ENCODE measurements around the gene MEF2D. TPM values are rescaled to one million over a fixed set of nuclear protein-coding genes. Genes with fewer than 3 reads are reported as not detected.

MEF2D gene
- total RNA-seq, 2 experiments from 2014 or later: 49.5 to 52.1 TPM

Other genes starting within 250 kb of the MEF2D start
- 10 to 100 TPM; 58.5 to 60.4 TPM for gene SMG5, start 217.9 kb downstream of the MEF2D start, total RNA-seq
- gene TMEM79, start 216.4 kb downstream of the MEF2D start, total RNA-seq: 1 to 10 TPM; 8.9 to 9.1 TPM
- 10 to 100 TPM; 36.8 to 39.4 TPM for gene GLMP, start 205.1 kb downstream of the MEF2D start, total RNA-seq
- not detected for gene VHLL, start 201.5 kb downstream of the MEF2D start, total RNA-seq
- gene CCT3, start 162.5 kb downstream of the MEF2D start, total RNA-seq: 100 to 1,000 TPM; 181 to 184 TPM
- under 1 TPM in 1 of 2 experiments, not detected in 1; 0.65 TPM for gene TSACC, start 162.2 kb downstream of the MEF2D start, total RNA-seq
- gene RHBG, start 131.6 kb downstream of the MEF2D start, total RNA-seq: not detected
- 10 to 100 TPM; 18.4 to 19.7 TPM for gene IQGAP3, start 71.8 kb upstream of the MEF2D start, total RNA-seq
- under 1 TPM in 1 of 2 experiments, not detected in 1; 0.38 TPM for gene TTC24, start 78.9 kb upstream of the MEF2D start, total RNA-seq
- 10 to 100 TPM; 45.3 to 46.1 TPM for gene NAXE, start 91.0 kb upstream of the MEF2D start, total RNA-seq
- gene GPATCH4, start 100.7 kb upstream of the MEF2D start, total RNA-seq: 10 to 100 TPM; 19.0 to 20.6 TPM
- not detected for gene HAPLN2, start 118.6 kb upstream of the MEF2D start, total RNA-seq
- gene BCAN, start 141.3 kb upstream of the MEF2D start, total RNA-seq: not detected
- not detected for gene NES, start 176.6 kb upstream of the MEF2D start, total RNA-seq
- 1 to 10 TPM in 1 of 2 experiments, under 1 TPM in 1; 0.58 to 1.2 TPM for gene CRABP2, start 204.8 kb upstream of the MEF2D start, total RNA-seq
- gene METTL25B, start 227.7 kb upstream of the MEF2D start, total RNA-seq: 10 to 100 TPM; 40.3 to 44.3 TPM
- gene ISG20L2, start 228.0 kb upstream of the MEF2D start, total RNA-seq: 10 to 100 TPM; 42.0 to 43.3 TPM
- gene MRPL24, start 240.3 kb upstream of the MEF2D start, total RNA-seq: 10 to 100 TPM; 40.3 to 43.8 TPM